MM.1S (cell line): Measurements from ENCODE around the gene TSHZ2.

Experiments
- DNase-seq: peaks from one replicate; pipeline ENCODE4 v3.0.0-alpha.2; 2015
- H2AFZ ChIP-seq: fragments of 300-600 bp; sonication (generic); 2 replicates; pipeline ENCODE4 v1.6.0; 2016; ENCODE audit warnings: antibody characterized with exemption, low read length
- H3F3A ChIP-seq: fragments of 300-600 bp; sonication (generic); 2 replicates; pipeline ENCODE4 v1.6.1; 2016; ENCODE audit warnings: mild to moderate bottlenecking, antibody characterized with exemption, low read length, moderate library complexity, mixed read lengths; ENCODE audit not compliant: insufficient read depth
- H3K27ac ChIP-seq: fragments of 300-600 bp; sonication (generic); 2 replicates; pipeline ENCODE4 v1.5.1; 2016; ENCODE audit warnings: mild to moderate bottlenecking, low read length
- H3K27me3 ChIP-seq: fragments of 300-600 bp; sonication (generic); replicated peaks from 2 replicates; pipeline ENCODE4 v1.6.0; 2016; ENCODE audit warnings: low read length; ENCODE audit not compliant: insufficient read depth
- H3K36me3 ChIP-seq: fragments of 300-600 bp; sonication (generic); replicated peaks from 2 replicates; pipeline ENCODE4 v1.6.1; 2016; ENCODE audit warnings: mild to moderate bottlenecking, low read length, mixed read lengths; ENCODE audit not compliant: insufficient read depth
- H3K4me1 ChIP-seq: fragments of 300-600 bp; sonication (generic); 2 replicates; pipeline ENCODE4 v1.6.1; 2016; ENCODE audit warnings: low read length, mixed read lengths
- H3K4me2 ChIP-seq: fragments of 300-600 bp; sonication (generic); 2 replicates; pipeline ENCODE4 v1.6.0; 2016; ENCODE audit warnings: low read depth, low read length
- H3K4me3 ChIP-seq: fragments of 300-600 bp; sonication (generic); 2 replicates; pipeline ENCODE4 v1.5.1; 2016; ENCODE audit warnings: low read length, mixed read lengths
- H3K79me2 ChIP-seq: fragments of 300-600 bp; sonication (generic); 2 replicates; pipeline ENCODE4 v1.6.1; 2016; ENCODE audit warnings: mixed run types, low read length, mixed read lengths
- H3K9ac ChIP-seq: fragments of 300-600 bp; sonication (generic); 2 replicates; pipeline ENCODE4 v1.6.1; 2016; ENCODE audit warnings: low read length, mixed read lengths
- H3K9me2 ChIP-seq: fragments of 300-600 bp; sonication (generic); replicated peaks from 2 replicates; pipeline ENCODE4 v1.6.1; 2016; ENCODE audit warnings: mild to moderate bottlenecking, low read length, mixed read lengths; ENCODE audit not compliant: insufficient read depth
- H3K9me3 ChIP-seq: fragments of 300-600 bp; sonication (generic); replicated peaks from 2 replicates; pipeline ENCODE4 v1.6.1; 2016; ENCODE audit warnings: mild to moderate bottlenecking, low read length, mixed read lengths; ENCODE audit not compliant: insufficient read depth
- H4K20me1 ChIP-seq: fragments of 300-600 bp; sonication (generic); 2 replicates; pipeline ENCODE4 v1.6.1; 2016; ENCODE audit warnings: mild to moderate bottlenecking, low read length, moderate library complexity, mixed read lengths; ENCODE audit not compliant: insufficient read depth
- CTCF ChIP-seq: fragments of 300-600 bp; sonication (generic); IDR thresholded peaks from 2 replicates; pipeline ENCODE4 v1.5.1; 2016; ENCODE audit warnings: antibody characterized with exemption, low read length, mixed read lengths
- EZH2 ChIP-seq: fragments of 300-600 bp; sonication (generic); optimal IDR thresholded peaks from 2 replicates; pipeline ENCODE3; 2017; ENCODE audit warnings: low read depth, mild to moderate bottlenecking, antibody characterized with exemption, low read length, mixed read lengths
- EZH2phosphoT487 ChIP-seq: fragments of 300-600 bp; sonication (generic); IDR thresholded peaks from 2 replicates; pipeline ENCODE4 v1.6.1; 2018; ENCODE audit warnings: antibody characterized with exemption, low read length

TSHZ2 gene

DNA sequence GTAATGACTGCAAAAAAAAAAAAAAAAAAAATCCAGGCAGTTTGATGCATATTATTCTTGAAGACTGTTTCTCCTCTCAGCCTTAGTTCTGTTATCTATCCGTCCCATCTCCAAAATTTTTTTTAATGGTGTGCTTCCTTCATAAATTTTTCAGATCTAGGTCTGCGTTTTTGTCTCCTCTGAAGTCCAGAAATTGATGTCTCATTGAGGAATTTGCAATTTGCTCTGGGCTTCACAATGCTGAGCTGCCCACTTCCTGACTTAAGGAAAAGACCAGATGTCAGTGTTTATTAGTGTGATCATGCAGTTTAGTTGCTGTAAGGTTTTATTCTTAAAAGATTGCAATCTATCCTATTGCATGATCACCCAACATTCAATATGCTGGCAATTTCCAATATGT, 323.9 kb downstream of the TSHZ2 start:
- Histone ChIP-seq H3K4me3 (no peak overlapping the region), H4K20me1 (no peaks in the 10 kb centered on the region), H3K36me3 (no peaks in the 10 kb centered on the region), H2AFZ (no peak overlapping the region), H3K4me1 (no peaks in the 10 kb centered on the region), H3K9me3 (no peaks in the 10 kb centered on the region; the same call in 1 of the 2 replicates), H3K79me2 (no peaks in the 10 kb centered on the region), H3K9me2 (no peaks in the 10 kb centered on the region), H3K27me3 (no peaks in the 10 kb centered on the region), H3F3A (no peaks in the 10 kb centered on the region), H3K27ac (no peak overlapping the region), H3K4me2 (no peak overlapping the region), H3K9ac (no peak overlapping the region)
- DNase-seq: no peak
- TF ChIP-seq CTCF (no peak), EZH2phosphoT487 (no peak), EZH2 (no peak)

DNA sequence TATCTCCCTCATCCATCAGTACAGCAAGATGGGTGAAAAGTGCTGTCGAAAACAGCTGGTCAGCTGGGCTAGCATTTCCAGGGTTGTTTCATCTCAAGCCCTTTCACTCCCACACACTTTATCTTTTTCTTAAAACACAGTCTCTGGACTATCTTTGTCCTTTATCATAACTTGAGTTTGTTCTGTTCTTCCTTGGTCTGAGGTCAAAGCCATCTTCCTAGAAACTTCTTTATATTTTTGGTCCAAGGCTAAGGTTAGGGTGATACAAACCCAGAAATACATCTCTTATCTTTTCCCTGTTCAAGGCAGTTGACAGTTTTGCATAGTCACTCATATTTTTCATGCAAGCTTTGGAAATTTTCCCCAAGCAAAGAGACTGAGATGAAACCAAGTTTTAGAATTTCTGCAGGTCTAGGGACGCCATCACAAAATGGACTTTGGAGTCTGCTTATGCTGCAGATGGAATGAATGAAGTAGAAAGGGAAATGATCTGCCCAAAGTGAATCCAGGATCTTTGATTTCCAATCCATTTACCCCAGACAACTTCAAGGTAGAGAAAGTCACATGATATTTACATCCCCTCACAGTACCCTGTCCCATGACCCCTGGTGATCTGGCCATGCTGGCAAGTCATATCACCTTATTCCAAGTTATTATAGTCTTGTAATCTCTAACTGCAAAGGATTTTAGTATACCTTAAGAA, 324.4 kb downstream of the TSHZ2 start:
- no peaks in the 10 kb centered on the region for H3K4me1 ChIP-seq
- no peak overlapping the region for H3K4me3 ChIP-seq
- H4K20me1 ChIP-seq: no peaks in the 10 kb centered on the region
- H3K79me2 ChIP-seq: no peaks in the 10 kb centered on the region
- no peak for DNase-seq
- no peaks in the 10 kb centered on the region; the same call in 1 of the 2 replicates for H3K9me3 ChIP-seq
- no peaks in the 10 kb centered on the region for H3K27me3 ChIP-seq
- H3K4me2 ChIP-seq: no peak overlapping the region
- H3F3A ChIP-seq: no peaks in the 10 kb centered on the region
- H2AFZ ChIP-seq: no peak overlapping the region
- no peaks in the 10 kb centered on the region for H3K9me2 ChIP-seq
- H3K36me3 ChIP-seq: no peaks in the 10 kb centered on the region
- H3K9ac ChIP-seq: no peak overlapping the region
- TF ChIP-seq EZH2phosphoT487: no peak
- no peak for TF ChIP-seq EZH2
- TF ChIP-seq CTCF: no peak
- no peak overlapping the region for H3K27ac ChIP-seq

DNA sequence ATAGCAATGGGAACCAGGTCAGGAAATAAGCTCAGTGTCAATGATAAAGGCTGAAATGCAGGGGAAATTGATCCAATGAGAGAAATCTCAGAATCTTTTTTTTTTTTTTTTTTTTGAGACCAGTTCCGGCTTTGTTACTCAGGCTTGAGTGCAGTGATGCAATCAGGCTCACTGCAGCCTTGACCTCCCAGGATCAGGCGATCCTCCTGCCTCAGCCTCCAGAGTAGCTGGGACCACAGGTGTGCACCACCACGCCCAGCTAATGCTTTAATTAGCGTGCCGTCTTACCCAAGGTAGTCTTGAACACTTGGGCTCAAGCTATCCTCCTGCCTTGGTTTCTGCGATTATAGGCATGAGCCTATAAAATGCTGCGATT, 325.0 kb downstream of the TSHZ2 start:
- H3K9me2 ChIP-seq: no peaks in the 10 kb centered on the region
- H2AFZ ChIP-seq: no peak overlapping the region
- no peak overlapping the region for H3K4me2 ChIP-seq
- DNase-seq: no peak
- no peak overlapping the region for H3K9ac ChIP-seq
- H3K27ac ChIP-seq: no peak overlapping the region
- H3K9me3 ChIP-seq: no peaks in the 10 kb centered on the region; the same call in 1 of the 2 replicates
- H3K27me3 ChIP-seq: no peaks in the 10 kb centered on the region
- no peaks in the 10 kb centered on the region for H3K4me1 ChIP-seq
- TF ChIP-seq CTCF: no peak
- no peak for TF ChIP-seq EZH2phosphoT487
- H4K20me1 ChIP-seq: no peaks in the 10 kb centered on the region
- H3K79me2 ChIP-seq: no peaks in the 10 kb centered on the region
- no peaks in the 10 kb centered on the region for H3K36me3 ChIP-seq
- no peaks in the 10 kb centered on the region for H3F3A ChIP-seq
- no peak overlapping the region for H3K4me3 ChIP-seq
